BE2C (cell line): ENCODE data around the gene BLTP3A.
"Not testable (repeated sequence)": the region's sequence is repeated elsewhere in the genome, so short reads cannot be mapped to it uniquely, and the experiment has no call there.

Experiments used
- DNase-seq: peaks from one replicate; pipeline ENCODE4 v3.0.0-alpha.2; 2020
- H3K27me3 ChIP-seq: fragments of 250-450 bp; sonication (Bioruptor Pico); 2 replicates; pipeline ENCODE4 v1.5.1; 2020; ENCODE audit warnings: mild to moderate bottlenecking
- H3K36me3 ChIP-seq: fragments of 250-450 bp; sonication (Bioruptor Pico); 2 replicates; pipeline ENCODE4 v1.5.1; 2020; ENCODE audit warnings: mild to moderate bottlenecking
- H3K4me1 ChIP-seq: fragments of 250-450 bp; sonication (Bioruptor Pico); 2 replicates; pipeline ENCODE4 v1.5.1; 2020
- H3K4me3 ChIP-seq: 2 replicates; pipeline ENCODE4 v1.5.1; 2011; ENCODE audit warnings: low read depth, low read length
- H3K9me3 ChIP-seq: fragments of 250-450 bp; sonication (Bioruptor Pico); 2 replicates; pipeline ENCODE4 v1.5.1; 2020
- TF ChIP-seq, protein P1 (sequence below): IDR thresholded peaks from 2 replicates; pipeline ENCODE4 v1.5.1; 2012; ENCODE audit warnings: mild to moderate bottlenecking, low read depth, low read length

Gene BLTP3A

DNA sequence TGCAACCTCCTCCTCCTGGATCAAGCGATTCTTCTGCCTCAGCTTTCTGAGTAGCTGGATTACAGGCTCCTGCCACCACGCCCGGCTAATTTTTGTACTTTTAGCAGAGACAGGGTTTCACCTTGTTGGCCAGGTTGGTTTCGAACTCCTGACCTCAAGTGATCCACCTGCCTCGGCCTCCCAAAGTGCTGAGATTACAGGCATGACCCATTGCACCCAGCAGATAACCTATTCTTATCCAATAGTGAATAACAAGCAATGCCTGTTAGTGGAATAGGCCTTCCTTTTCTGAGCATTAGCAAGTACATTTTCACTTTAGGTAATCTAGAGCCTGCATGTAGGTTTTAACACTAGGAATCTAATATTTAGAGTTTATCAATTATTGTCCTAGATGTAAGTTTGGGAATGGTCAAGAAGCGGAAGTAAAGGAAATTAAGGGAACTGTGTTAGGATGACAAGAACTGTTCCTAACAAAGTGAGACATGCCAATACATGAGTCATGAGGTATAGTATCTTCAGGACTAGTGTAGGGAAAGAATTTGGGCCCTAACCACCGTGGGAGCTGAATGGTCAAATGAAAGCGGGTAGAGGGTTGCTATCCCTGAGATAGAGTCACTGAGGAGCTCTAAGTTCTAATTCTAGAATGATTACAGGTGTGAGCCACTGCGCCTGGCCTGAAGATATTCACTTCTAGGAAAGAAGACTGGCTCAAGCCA lies 15.0 kb downstream of the BLTP3A start:
- Histone ChIP-seq H3K9me3 (no peaks in the 10 kb centered on the region), H3K36me3 (no peaks in the 10 kb centered on the region), H3K27me3 (no peaks in the 10 kb centered on the region), H3K4me3 (no peak overlapping the region), H3K4me1 (no peaks in the 10 kb centered on the region)
- TF ChIP-seq, protein P1, sequence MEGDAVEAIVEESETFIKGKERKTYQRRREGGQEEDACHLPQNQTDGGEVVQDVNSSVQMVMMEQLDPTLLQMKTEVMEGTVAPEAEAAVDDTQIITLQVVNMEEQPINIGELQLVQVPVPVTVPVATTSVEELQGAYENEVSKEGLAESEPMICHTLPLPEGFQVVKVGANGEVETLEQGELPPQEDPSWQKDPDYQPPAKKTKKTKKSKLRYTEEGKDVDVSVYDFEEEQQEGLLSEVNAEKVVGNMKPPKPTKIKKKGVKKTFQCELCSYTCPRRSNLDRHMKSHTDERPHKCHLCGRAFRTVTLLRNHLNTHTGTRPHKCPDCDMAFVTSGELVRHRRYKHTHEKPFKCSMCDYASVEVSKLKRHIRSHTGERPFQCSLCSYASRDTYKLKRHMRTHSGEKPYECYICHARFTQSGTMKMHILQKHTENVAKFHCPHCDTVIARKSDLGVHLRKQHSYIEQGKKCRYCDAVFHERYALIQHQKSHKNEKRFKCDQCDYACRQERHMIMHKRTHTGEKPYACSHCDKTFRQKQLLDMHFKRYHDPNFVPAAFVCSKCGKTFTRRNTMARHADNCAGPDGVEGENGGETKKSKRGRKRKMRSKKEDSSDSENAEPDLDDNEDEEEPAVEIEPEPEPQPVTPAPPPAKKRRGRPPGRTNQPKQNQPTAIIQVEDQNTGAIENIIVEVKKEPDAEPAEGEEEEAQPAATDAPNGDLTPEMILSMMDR: no peak
- no peak for DNase-seq

DNA sequence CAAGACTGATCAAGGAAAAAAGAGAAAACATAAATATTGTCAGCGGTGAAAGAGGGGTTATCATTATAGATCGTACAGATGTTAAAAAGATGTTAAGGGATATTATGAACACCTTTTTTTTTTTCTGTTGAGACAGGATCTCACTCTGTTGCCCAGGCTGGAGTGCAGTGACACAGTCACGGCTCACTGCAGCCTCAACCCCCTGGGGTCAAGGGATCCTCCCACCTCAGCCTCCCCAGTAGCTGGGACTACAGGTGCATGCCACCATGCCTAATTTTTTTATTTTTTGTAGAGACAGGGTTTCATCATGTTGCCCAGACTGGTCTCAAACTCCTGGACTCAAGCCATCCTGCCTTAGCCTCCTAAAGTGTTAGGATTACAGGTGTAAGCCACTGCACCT lies 16.6 kb downstream of the BLTP3A start:
- not testable (repeated sequence) for H3K4me3 ChIP-seq, H3K36me3 ChIP-seq, H3K27me3 ChIP-seq, DNase-seq, H3K9me3 ChIP-seq, H3K4me1 ChIP-seq

- H3K9me3 ChIP-seq, H3K36me3 ChIP-seq, H3K4me3 ChIP-seq, H3K4me1 ChIP-seq, H3K27me3 ChIP-seq, DNase-seq: not testable (repeated sequence)
These were observed 17.5 kb downstream of the BLTP3A start for GRCh38 chr6:34809419-34809818.

GRCh38 chr6:34810017-34810882 lies 18.4 kb downstream of the BLTP3A start:
- no peaks in the 10 kb centered on the region for H3K36me3 ChIP-seq
- TF ChIP-seq, protein P1: no peak
- H3K9me3 ChIP-seq: no peaks in the 10 kb centered on the region
- H3K4me1 ChIP-seq: no peaks in the 10 kb centered on the region; the same call in 1 of the 2 replicates
- DNase-seq: no peak
- H3K4me3 ChIP-seq: no peak overlapping the region
- H3K27me3 ChIP-seq: no peaks in the 10 kb centered on the region

- TF ChIP-seq, protein P1: no peak
- DNase-seq: no peak
- Histone ChIP-seq H3K4me3 (no peak overlapping the region), H3K9me3 (no peaks in the 10 kb centered on the region), H3K36me3 (no peaks in the 10 kb centered on the region), H3K27me3 (no peaks in the 10 kb centered on the region), H3K4me1 (no peaks in the 10 kb centered on the region; the same call in 1 of the 2 replicates)
These were observed 19.2 kb downstream of the BLTP3A start for GRCh38 chr6:34810936-34811632.

- TF ChIP-seq, protein P1: no peak
- no peak for DNase-seq
- Histone ChIP-seq H3K27me3 (no peaks in the 10 kb centered on the region), H3K4me1 (no peaks in the 10 kb centered on the region; the same call in 1 of the 2 replicates), H3K4me3 (no peak overlapping the region), H3K9me3 (no peaks in the 10 kb centered on the region), H3K36me3 (no peaks in the 10 kb centered on the region)
These were observed 21.3 kb downstream of the BLTP3A start for GRCh38 chr6:34813028-34813713.
